Central memory CD8-positive, alpha-beta T cell (primary cell): Measurements from ENCODE around the gene PTPN2.
"Not testable (repeated sequence)": the region's sequence is repeated elsewhere in the genome, so short reads cannot be mapped to it uniquely, and the experiment has no call there.

Source experiments
- ATAC-seq: fragments of 150-1000 bp; cut with Tn5 transposase; replicated peaks from 2 replicates; pipeline ENCODE4 v1.10.0; 2022; ENCODE audit warnings: mild to moderate bottlenecking, moderate FRiP score, moderate number of reproducible peaks; ENCODE audit not compliant: poor library complexity, severe bottlenecking; ENCODE audit errors: extremely low read depth
- DNase-seq, 2 donors: peaks; one replicate each; pipeline ENCODE4 v3.0.0; 2021; ENCODE audit warnings: low spot score in 2 of 2
- H3K27ac Mint-ChIP-seq: one replicate; pipeline ENCODE4 v1.8.0; 2022; ENCODE audit warnings: low read depth, mild to moderate bottlenecking, moderate library complexity, mixed read lengths
- H3K27me3 Mint-ChIP-seq: one replicate; pipeline ENCODE4 v1.8.0; 2022; ENCODE audit warnings: mixed read lengths
- H3K36me3 Mint-ChIP-seq: one replicate; pipeline ENCODE4 v1.8.0; 2022; ENCODE audit warnings: mild to moderate bottlenecking, moderate library complexity, mixed read lengths; ENCODE audit not compliant: insufficient read depth
- H3K4me1 Mint-ChIP-seq: one replicate; pipeline ENCODE4 v1.8.0; 2022; ENCODE audit warnings: mixed read lengths
- H3K4me3 Mint-ChIP-seq: one replicate; pipeline ENCODE4 v1.8.0; 2022; ENCODE audit warnings: mild to moderate bottlenecking, moderate library complexity, mixed read lengths
- H3K9me3 Mint-ChIP-seq: one replicate; pipeline ENCODE4 v1.8.0; 2022; ENCODE audit warnings: mixed read lengths

Gene PTPN2

DNA sequence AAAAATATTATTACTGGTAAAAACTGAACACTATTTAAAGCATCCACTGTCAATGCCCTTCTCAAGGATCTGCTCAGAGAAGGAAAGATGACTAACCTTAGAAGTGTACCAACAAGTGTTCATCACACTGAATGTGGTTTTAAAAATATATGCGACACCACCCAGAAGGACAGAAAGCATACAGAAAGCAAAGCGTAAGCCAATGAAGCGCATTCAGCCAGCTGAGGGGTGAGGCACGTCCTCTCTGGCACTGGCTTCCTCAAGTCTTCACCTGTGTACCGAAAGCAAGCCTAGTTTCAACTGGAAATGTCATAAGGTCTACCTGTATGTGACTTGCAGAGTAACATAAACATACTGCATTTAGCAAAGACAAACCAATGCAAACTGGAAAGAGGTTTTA, 92.4 kb downstream of the PTPN2 start:
- peaks cover 13% of the 10 kb centered on the region for H3K36me3 Mint-ChIP-seq
- no peaks in the 10 kb centered on the region for H3K4me1 Mint-ChIP-seq
- ATAC-seq (no peak), DNase-seq (no peak)
- H3K9me3 Mint-ChIP-seq, result no peaks in the 10 kb centered on the region
- no peaks in the 10 kb centered on the region for H3K27me3 Mint-ChIP-seq
- no peak overlapping the region for H3K4me3 Mint-ChIP-seq
- no peak overlapping the region for H3K27ac Mint-ChIP-seq

DNA sequence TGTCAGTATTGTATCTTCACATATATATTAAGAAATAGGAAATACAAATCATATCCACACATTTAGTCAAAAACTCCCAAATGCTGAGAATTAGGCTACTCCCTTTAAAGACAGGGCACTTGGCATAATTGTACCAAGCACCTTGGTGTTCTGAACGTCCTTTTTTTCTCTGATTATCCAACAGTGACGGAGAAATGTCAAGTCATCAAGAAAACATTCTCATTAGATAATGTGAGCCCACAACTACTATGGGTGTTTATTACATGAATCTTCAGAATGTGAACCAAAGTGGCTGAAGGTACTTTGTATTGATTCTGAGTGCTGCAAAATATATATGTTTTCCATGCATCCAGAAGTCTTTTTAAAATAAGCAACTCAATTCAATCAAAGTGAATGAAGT, 97.4 kb downstream of the PTPN2 start:
- peaks cover 6% of the 10 kb centered on the region for H3K36me3 Mint-ChIP-seq
- H3K4me3 Mint-ChIP-seq, result no peak overlapping the region
- no peaks in the 10 kb centered on the region for H3K4me1 Mint-ChIP-seq
- H3K9me3 Mint-ChIP-seq, result no peaks in the 10 kb centered on the region
- no peaks in the 10 kb centered on the region for H3K27me3 Mint-ChIP-seq
- DNase-seq, result no peak
- peak overlapping the region; percentile 41 for H3K27ac Mint-ChIP-seq
- ATAC-seq, result no peak

DNA sequence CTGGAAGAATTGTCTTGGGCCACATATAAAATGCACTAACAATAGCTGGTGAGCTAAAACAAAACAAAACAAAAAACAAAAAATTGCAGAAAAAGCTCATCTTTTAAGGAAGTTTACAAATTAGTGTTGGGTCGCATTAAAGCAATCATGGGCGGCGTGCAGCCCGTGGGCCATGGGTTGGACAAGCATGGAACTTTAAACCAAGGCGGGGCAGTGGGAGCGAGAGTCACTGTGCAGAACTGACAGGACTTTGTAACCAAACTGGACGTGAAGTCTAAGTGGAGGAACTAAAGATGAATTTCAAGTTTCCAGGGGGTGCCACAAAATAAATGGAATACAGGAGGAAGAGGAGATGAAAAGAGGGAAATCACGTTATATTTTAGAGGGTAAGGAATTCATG, 100.5 kb downstream of the PTPN2 start:
- Mint-ChIP-seq H3K4me3 (no peak overlapping the region), H3K27me3 (no peaks in the 10 kb centered on the region), H3K9me3 (no peaks in the 10 kb centered on the region), H3K36me3 (peaks cover 6% of the 10 kb centered on the region), H3K27ac (no peak overlapping the region), H3K4me1 (no peaks in the 10 kb centered on the region)
- ATAC-seq (no peak), DNase-seq (no peak)

DNA sequence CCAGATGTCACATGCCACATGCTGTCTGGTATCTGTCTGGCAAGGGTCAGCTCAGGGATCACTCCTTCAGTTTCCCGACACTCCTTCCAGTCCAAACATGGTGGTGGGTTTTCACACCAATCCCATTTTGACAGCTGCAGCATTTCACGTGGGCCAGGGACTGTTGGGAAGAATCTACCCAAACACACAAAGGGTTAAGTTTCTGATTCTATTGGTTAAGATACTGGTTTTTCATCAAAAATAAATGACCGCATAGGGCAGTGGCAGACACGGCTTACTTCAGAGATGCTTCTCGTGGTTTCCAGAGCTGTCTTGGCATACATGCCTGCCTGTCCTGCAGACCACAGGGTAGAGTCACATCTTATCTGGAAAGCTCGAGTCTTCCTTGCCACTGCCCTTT, 101.5 kb downstream of the PTPN2 start:
- H3K36me3 Mint-ChIP-seq, result peaks cover 6% of the 10 kb centered on the region
- no peaks in the 10 kb centered on the region for H3K4me1 Mint-ChIP-seq
- no peaks in the 10 kb centered on the region for H3K27me3 Mint-ChIP-seq
- no peak overlapping the region for H3K4me3 Mint-ChIP-seq
- no peak overlapping the region for H3K27ac Mint-ChIP-seq
- no peak for DNase-seq
- ATAC-seq, result no peak
- H3K9me3 Mint-ChIP-seq, result no peaks in the 10 kb centered on the region

DNA sequence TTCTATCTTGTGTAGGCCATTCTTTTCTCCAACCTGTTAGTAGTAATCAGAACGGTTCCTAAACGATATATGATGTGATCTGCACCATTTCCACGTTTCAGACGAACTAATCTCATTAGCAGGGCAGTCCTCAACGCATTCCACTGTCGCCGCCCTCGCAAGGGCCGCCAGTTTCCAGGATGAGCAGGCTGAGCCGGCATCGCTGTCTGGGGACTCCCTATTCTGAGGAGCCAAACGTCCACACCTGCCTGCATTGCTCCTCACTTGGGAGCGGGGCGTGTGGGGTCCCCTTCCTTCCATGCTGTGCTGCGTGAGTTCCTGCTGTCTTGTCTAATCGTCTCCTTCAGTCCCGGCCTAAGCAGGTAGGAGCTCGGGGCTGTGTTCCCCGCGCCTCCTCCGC, 104.6 kb downstream of the PTPN2 start:
- no peak for DNase-seq
- Mint-ChIP-seq H3K27me3 (no peaks in the 10 kb centered on the region), H3K9me3 (no peaks in the 10 kb centered on the region), H3K4me1 (peaks cover 11% of the 10 kb centered on the region), H3K36me3 (peaks cover 12% of the 10 kb centered on the region), H3K4me3 (no peak overlapping the region), H3K27ac (no peak overlapping the region)
- ATAC-seq, result no peak

DNA sequence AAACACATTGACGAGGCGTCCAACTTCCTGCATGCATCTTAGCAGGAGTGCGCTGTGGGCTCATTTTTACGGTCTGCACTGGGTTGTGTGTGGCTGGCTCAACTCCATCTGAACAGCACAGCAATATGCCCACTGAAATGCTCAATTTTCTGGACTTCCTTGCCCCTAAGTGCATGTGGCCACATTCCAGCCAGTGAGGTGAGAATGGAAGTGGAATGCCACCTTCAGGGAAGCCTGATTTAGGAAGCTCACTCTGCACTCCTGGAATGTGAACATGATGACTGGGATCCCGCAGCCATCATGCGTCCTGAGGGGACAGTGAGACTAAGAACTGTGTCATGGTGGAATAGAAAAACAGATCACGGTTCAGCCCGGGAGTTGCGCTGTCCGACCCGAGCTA, 105.0 kb downstream of the PTPN2 start:
- no peaks in the 10 kb centered on the region for H3K9me3 Mint-ChIP-seq
- ATAC-seq (no peak), DNase-seq (no peak)
- H3K36me3 Mint-ChIP-seq, result peaks cover 12% of the 10 kb centered on the region
- no peak overlapping the region for H3K4me3 Mint-ChIP-seq
- peaks cover 12% of the 10 kb centered on the region for H3K4me1 Mint-ChIP-seq
- no peak overlapping the region for H3K27ac Mint-ChIP-seq
- no peaks in the 10 kb centered on the region for H3K27me3 Mint-ChIP-seq

DNA sequence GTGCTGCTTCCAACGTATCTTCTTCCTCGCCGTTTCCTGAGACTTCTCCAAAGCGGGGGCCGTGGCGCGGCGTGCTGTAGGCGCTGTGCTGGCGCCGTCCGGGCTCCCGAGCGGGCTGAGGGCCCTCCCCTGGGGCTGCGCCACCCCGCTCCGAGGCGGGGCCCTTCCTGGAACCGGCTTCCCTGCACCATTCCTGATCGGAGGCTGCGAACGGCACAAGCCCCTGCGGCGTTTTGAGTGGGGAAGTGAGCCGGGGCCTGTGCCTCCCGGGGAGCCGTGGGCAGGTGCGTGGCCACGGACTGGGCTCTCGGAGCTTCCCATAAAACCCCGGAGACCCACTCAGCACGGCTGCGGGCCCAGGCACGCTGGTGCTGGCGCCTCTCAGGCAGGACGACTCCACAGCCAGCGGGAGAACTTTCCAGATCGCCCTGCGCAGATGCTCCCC, 106.5 kb downstream of the PTPN2 start:
- Mint-ChIP-seq H3K9me3 (no peaks in the 10 kb centered on the region), H3K27ac (no peak overlapping the region), H3K4me3 (peak overlapping the region; percentile 16), H3K36me3 (peaks cover 12% of the 10 kb centered on the region), H3K4me1 (peaks cover 12% of the 10 kb centered on the region), H3K27me3 (no peaks in the 10 kb centered on the region)
- no peak for DNase-seq
- ATAC-seq, result no peak

DNA sequence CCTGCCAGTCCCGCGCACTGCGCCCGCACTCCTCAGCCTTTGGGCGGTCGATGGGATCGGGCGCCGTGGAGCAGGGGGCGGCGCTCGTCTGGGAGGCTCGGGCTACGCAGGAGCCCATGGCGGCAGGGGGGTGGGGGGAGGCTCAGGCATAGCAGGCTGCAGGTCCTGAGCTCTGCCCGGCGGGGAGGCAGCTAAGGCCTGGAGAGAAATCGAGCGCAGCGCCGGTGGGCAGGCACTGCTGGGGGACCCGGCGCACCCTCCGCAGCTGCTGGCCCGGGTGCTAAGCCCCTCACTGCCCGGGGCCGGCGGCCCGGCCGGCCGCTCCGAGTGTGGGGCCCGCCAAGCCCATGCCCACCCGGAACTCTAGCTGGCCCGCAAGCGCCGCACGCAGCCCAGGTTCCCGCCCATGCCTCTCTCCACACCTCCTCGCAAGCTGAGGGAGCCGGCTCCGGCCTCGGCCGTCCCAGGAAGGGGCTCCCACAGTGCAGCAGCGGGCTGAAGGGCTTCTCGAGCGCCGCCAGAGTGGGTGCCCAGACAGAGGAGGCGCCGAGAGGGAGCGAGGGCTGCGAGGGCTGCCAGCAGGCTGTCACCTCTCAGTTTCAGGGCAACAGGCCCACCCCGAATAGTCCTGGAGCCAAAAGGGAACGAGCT, 107.1 kb downstream of the PTPN2 start:
- no peaks in the 10 kb centered on the region for H3K27me3 Mint-ChIP-seq
- no peak overlapping the region for H3K27ac Mint-ChIP-seq
- H3K4me3 Mint-ChIP-seq, result peak overlapping the region; percentile 16
- ATAC-seq, result no peak
- H3K9me3 Mint-ChIP-seq, result no peaks in the 10 kb centered on the region
- H3K4me1 Mint-ChIP-seq, result peaks cover 12% of the 10 kb centered on the region
- peaks cover 12% of the 10 kb centered on the region for H3K36me3 Mint-ChIP-seq
- no peak for DNase-seq

DNA sequence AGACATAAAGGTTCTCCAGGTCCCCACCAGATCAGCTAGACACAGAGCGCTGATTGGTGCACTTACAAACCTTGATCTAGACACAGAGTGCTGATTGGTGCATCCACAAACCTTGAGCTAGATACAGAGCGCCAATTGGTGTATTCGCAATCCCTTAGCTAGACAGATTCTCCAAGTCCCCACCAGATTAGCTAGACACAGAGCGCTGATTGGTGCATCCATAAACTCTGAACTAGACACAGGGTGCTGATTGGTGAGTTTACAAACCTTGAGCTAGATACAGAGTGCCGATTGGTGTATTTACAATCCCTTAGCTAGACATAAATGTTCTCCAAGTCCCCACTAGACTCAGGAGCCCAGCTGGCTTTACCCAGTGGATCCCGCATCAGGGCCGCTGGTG, 107.6 kb downstream of the PTPN2 start:
- not testable (repeated sequence) for ATAC-seq, DNase-seq, H3K27me3 Mint-ChIP-seq, H3K9me3 Mint-ChIP-seq
- Mint-ChIP-seq H3K4me3 (peak overlapping the region; percentile 83), H3K27ac (peak overlapping the region; percentile 92), H3K4me1 (peaks cover 12% of the 10 kb centered on the region), H3K36me3 (peaks cover 12% of the 10 kb centered on the region)

DNA sequence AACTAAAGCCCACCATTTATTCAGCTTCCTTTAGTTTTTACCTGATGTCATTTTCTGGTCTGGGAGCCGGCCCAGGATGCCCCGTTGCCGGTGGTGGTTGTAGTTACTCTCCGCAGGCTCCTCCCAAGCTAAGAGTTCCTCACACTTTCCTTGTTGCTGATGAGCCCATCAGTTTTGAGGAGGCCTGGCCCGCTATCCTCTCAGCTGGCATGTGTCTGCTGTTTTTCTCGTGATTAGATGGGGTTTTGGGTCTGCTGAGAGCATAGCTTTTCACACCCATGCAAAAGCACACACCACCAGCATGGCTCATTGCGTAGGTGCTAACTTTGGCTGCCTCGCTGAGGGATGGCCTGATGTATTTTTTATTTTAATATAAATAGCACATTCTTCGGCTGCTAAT, 109.1 kb downstream of the PTPN2 start:
- Mint-ChIP-seq H3K36me3 (peaks cover 12% of the 10 kb centered on the region), H3K27ac (peak overlapping the region; percentile 92), H3K4me3 (peak overlapping the region; percentile 83), H3K9me3 (no peaks in the 10 kb centered on the region), H3K27me3 (no peaks in the 10 kb centered on the region), H3K4me1 (peaks cover 12% of the 10 kb centered on the region)
- ATAC-seq, result peak; percentile 83
- peak in 1 of 2 donors; percentile 23 for DNase-seq

DNA sequence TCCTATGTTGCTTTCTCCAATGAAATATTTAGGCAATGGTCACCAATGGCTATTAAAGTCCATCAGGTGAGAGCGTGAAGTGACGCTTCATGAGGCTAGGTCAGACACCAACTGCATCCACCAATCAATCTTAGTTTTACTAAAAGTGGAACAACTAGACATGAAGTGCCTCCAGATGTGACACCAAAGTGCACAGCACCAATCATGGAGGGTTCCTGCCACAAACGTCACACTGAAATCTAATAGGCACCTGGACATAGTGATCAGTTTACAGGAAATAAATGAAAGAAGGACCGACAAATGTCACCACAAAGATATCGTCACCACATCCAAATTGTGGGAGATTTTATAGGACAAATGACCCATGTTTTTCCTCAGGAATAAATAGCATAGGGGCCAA, 110.7 kb downstream of the PTPN2 start:
- H3K9me3 Mint-ChIP-seq, result no peaks in the 10 kb centered on the region
- H3K27me3 Mint-ChIP-seq, result no peaks in the 10 kb centered on the region
- no peak overlapping the region for H3K4me3 Mint-ChIP-seq
- DNase-seq (no peak), ATAC-seq (no peak)
- H3K4me1 Mint-ChIP-seq, result peaks cover 12% of the 10 kb centered on the region
- no peak overlapping the region for H3K27ac Mint-ChIP-seq
- peaks cover 12% of the 10 kb centered on the region for H3K36me3 Mint-ChIP-seq

DNA sequence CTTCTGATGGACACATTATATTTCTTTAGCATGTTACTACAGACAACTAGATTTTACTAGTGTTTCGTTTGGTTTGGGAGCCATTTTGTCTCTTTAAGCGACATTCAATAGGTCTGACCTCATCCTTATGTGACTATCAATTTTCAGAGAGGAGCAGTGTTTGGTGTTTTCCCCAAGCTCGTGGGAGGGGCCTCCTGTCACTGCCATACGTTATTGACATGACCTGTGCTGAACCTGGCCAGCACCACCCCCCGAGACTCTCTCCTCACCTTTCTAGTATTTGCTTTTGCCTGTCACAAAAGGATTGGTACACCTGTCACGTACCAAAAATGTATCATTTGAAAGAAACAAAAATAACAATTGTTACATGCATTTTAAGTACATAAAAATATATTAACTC, 111.9 kb downstream of the PTPN2 start:
- H3K4me3 Mint-ChIP-seq, result no peak overlapping the region
- ATAC-seq (no peak), DNase-seq (no peak)
- H3K27ac Mint-ChIP-seq, result no peak overlapping the region
- H3K4me1 Mint-ChIP-seq, result peaks cover 12% of the 10 kb centered on the region
- H3K36me3 Mint-ChIP-seq, result peaks cover 12% of the 10 kb centered on the region
- no peaks in the 10 kb centered on the region for H3K9me3 Mint-ChIP-seq
- H3K27me3 Mint-ChIP-seq, result no peaks in the 10 kb centered on the region

DNA sequence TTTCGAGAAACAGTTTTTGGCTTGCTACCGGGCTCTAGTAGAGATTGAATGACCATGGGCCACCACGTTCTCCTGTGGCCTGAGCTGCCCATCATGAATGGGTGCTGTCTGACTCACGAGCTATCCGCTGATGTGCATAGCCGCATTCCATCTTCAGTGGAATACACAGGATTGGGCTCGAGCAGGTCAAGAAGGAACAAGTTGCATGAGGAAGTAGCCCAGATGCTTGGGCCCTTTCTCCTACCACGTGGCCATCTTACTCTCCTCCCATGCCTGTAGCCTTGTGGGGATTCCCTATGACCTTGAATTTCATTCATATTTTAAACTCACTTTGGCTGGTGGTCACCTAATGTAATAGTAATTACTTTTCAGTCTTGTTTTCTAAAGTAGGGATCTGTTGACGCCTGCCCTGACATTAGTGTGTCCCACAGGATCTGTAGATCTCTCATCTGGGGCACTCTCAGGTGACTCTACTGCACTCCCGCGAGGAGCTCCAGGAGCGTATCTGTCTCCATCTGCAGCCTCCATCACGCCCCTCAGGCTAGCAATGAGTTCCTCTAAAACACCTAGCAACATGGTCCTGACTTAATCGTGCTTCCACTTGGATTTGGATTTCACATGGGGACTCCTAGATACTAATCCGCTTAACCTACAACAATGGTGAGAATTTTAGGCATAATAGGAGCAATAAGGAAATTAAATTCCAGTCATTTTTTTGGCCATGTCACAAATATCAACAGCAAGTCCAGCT, 113.4 kb downstream of the PTPN2 start:
- Mint-ChIP-seq H3K27ac (no peak overlapping the region), H3K36me3 (peaks cover 3% of the 10 kb centered on the region), H3K27me3 (no peaks in the 10 kb centered on the region), H3K4me3 (no peak overlapping the region), H3K4me1 (peaks cover 10% of the 10 kb centered on the region), H3K9me3 (no peaks in the 10 kb centered on the region)
- DNase-seq, result no peak
- ATAC-seq, result no peak
